OCI-LY7 (cell line): ENCODE data around the gene TRIB2.

Experiments used
- CTCF ChIP-seq: fragments of 200-600 bp; sonication (generic); conservative IDR thresholded peaks from 2 replicates; pipeline ENCODE4 v1.5.1; 2014; ENCODE audit warnings: mild to moderate bottlenecking, antibody characterized with exemption, low read length, moderate library complexity, mixed read lengths
- EZH2phosphoT487 ChIP-seq: fragments of 200-600 bp; sonication (generic); IDR thresholded peaks from 2 replicates; pipeline ENCODE4 v1.6.1; 2018; ENCODE audit warnings: low read depth, borderline replicate concordance, mild to moderate bottlenecking, mixed run types, antibody characterized with exemption, low read length, moderate library complexity, mixed read lengths

- TF ChIP-seq CTCF (no peak), EZH2phosphoT487 (no peak)
Observed at GRCh38 chr2:12771154-12771553, 54.4 kb downstream of the TRIB2 start.
